NT2/D1 (cell line): ENCODE results near the gene SYT6.

Experiments used
- YY1 ChIP-seq: IDR thresholded peaks from 2 replicates; pipeline ENCODE4 v1.6.1; 2011; ENCODE audit not compliant: insufficient read length, insufficient read depth
- ZNF274 ChIP-seq: IDR thresholded peaks from 2 replicates; pipeline ENCODE4 v1.6.1; 2011; ENCODE audit warnings: mild to moderate bottlenecking, low read depth, low read length

- TF ChIP-seq ZNF274 (no peak), YY1 (no peak)
Measured at GRCh38 chr1:114133129-114133528, 20.5 kb downstream of the SYT6 start.
